UCSD-AML1 (cell line): ENCODE measurements around the gene MOB2.

Experiments
- DNase-seq: peaks from one replicate; lab custom pipeline; 2025; ENCODE audit not compliant: unreplicated experiment; lab: John Stamatoyannopoulos, UW

MOB2 gene

GRCh38 chr11:1504581-1505290 lies 18.2 kb upstream of the MOB2 start:
- no peak for DNase-seq

- no peak for DNase-seq
Measured at GRCh38 chr11:1504138-1504537, 17.6 kb upstream of the MOB2 start.

GRCh38 chr11:1503708-1504104 lies 17.1 kb upstream of the MOB2 start:
- DNase-seq: no peak

- no peak for DNase-seq
Measured at GRCh38 chr11:1502954-1503707, 16.6 kb upstream of the MOB2 start.

GRCh38 chr11:1502168-1502953 lies 15.8 kb upstream of the MOB2 start:
- no peak for DNase-seq

GRCh38 chr11:1501421-1502167 lies 15.0 kb upstream of the MOB2 start:
- no peak for DNase-seq

GRCh38 chr11:1500466-1501420 lies 14.2 kb upstream of the MOB2 start:
- no peak for DNase-seq

- no peak for DNase-seq
Measured at GRCh38 chr11:1499899-1500298, 13.3 kb upstream of the MOB2 start.

- no peak for DNase-seq
Measured at GRCh38 chr11:1499261-1499890, 12.8 kb upstream of the MOB2 start.

GRCh38 chr11:1498262-1498661 lies 11.7 kb upstream of the MOB2 start:
- no peak for DNase-seq

- DNase-seq: no peak
Measured at GRCh38 chr11:1497600-1497999, 11.0 kb upstream of the MOB2 start.

- no peak for DNase-seq
Measured at GRCh38 chr11:1496761-1497095, 10.1 kb upstream of the MOB2 start.

- DNase-seq: no peak
Measured at GRCh38 chr11:1496091-1496760, 9.6 kb upstream of the MOB2 start.

GRCh38 chr11:1494650-1495049 lies 8.1 kb upstream of the MOB2 start:
- no peak for DNase-seq

GRCh38 chr11:1493650-1494244 lies 7.2 kb upstream of the MOB2 start:
- DNase-seq: no peak

- no peak for DNase-seq
Measured at GRCh38 chr11:1491379-1491778, 4.8 kb upstream of the MOB2 start.

- DNase-seq: no peak
Measured at GRCh38 chr11:1490651-1491050, 4.1 kb upstream of the MOB2 start.

GRCh38 chr11:1488575-1489180 lies 2.1 kb upstream of the MOB2 start:
- DNase-seq: no peak
